Naive thymus-derived CD4-positive, alpha-beta T cell (primary cell): ENCODE measurements around the gene MACF1. TPM values are rescaled to one million over a fixed set of nuclear protein-coding genes. Genes with fewer than 3 reads are reported as not detected.
A peak's percentile ranks its signal among the peaks of the same experiment; 100 is the strongest.
"Not testable (repeated sequence)": the region's sequence is repeated elsewhere in the genome, so short reads cannot be mapped to it uniquely, and the experiment has no call there.

Experiments
- ATAC-seq: fragments of 150-1000 bp; cut with Tn5 transposase; 2 replicates; pipeline ENCODE4 v1.10.0; 2021; ENCODE audit warnings: mild to moderate bottlenecking, moderate library complexity
- CTCF ChIA-PET: fragments of 350-600 bp; sonication (Branson Sonifier 250); formaldehyde crosslinking; loops from one replicate; lab custom pipeline; 2021; ENCODE audit warnings: antibody characterized with exemption; lab: Charles Lee
- POLR2A ChIA-PET: fragments of 350-600 bp; sonication (Branson Sonifier 250); formaldehyde crosslinking; loops from one replicate; lab custom pipeline; 2021; ENCODE audit warnings: antibody characterized with exemption, inconsistent platforms; lab: Charles Lee
- DNase-seq, 9 donors: peaks; one replicate each; pipeline versions ENCODE4 v3.0.0 to v3.0.0-alpha.2; 2020 to 2022; ENCODE audit warnings: mixed read lengths in 1 of 9
- H3K27ac ChIP-seq: one replicate; pipeline ENCODE4 v1.7.0; 2013; ENCODE audit warnings: mild to moderate bottlenecking, low read depth, low read length, moderate library complexity
- H3K27me3 ChIP-seq, 2 donors: one replicate each; pipeline ENCODE4 v1.7.0; 2013; ENCODE audit warnings: low read length in 2 of 2, mild to moderate bottlenecking in 2 of 2, moderate library complexity in 2 of 2; ENCODE audit not compliant: control insufficient read depth in 2 of 2, insufficient read depth in 2 of 2
- H3K36me3 ChIP-seq, 3 experiments: 1 replicate in 2 of 3; 2 replicates in 1 of 3; pipeline ENCODE4 v1.7.0; 2013; ENCODE audit warnings: low read length in 3 of 3, mild to moderate bottlenecking in 3 of 3, moderate library complexity in 1 of 3; ENCODE audit not compliant: insufficient read depth in 3 of 3, control insufficient read depth in 2 of 3
- H3K4me1 ChIP-seq, 2 donors: one replicate each; pipeline ENCODE4 v1.7.0; 2013; ENCODE audit warnings: low read length in 2 of 2, mild to moderate bottlenecking in 2 of 2, moderate library complexity in 1 of 2; ENCODE audit not compliant: control insufficient read depth in 2 of 2, insufficient read depth in 2 of 2
- H3K4me3 ChIP-seq: 2 replicates; pipeline ENCODE4 v1.7.0; 2013; ENCODE audit warnings: mild to moderate bottlenecking, low read length
- H3K9me3 ChIP-seq, 3 experiments: 1 replicate in 2 of 3; 2 replicates in 1 of 3; pipeline ENCODE4 v1.7.0; 2013; ENCODE audit warnings: low read length in 3 of 3; ENCODE audit not compliant: control insufficient read depth in 2 of 3
- H3K27ac Mint-ChIP-seq, 9 donors: one replicate each; pipeline ENCODE4 v1.8.0; 2020 to 2022; ENCODE audit warnings: mixed read lengths in 9 of 9, mild to moderate bottlenecking in 8 of 9, moderate library complexity in 5 of 9, inconsistent platforms in 2 of 9
- H3K27me3 Mint-ChIP-seq, 5 donors: one replicate each; pipeline ENCODE4 v1.8.0; 2021 to 2022; ENCODE audit warnings: mixed read lengths in 5 of 5, mild to moderate bottlenecking in 1 of 5
- H3K36me3 Mint-ChIP-seq, 5 donors: one replicate each; pipeline ENCODE4 v1.8.0; 2020 to 2022; ENCODE audit warnings: mixed read lengths in 5 of 5, mild to moderate bottlenecking in 3 of 5, inconsistent platforms in 1 of 5
- H3K4me1 Mint-ChIP-seq, 7 donors: one replicate each; pipeline ENCODE4 v1.8.0; 2020 to 2022; ENCODE audit warnings: mixed read lengths in 7 of 7, mild to moderate bottlenecking in 3 of 7, inconsistent platforms in 1 of 7
- H3K4me3 Mint-ChIP-seq, 10 donors: one replicate each; pipeline ENCODE4 v1.8.0; 2020 to 2022; ENCODE audit warnings: mild to moderate bottlenecking in 10 of 10, mixed read lengths in 10 of 10, moderate library complexity in 6 of 10, inconsistent platforms in 2 of 10
- H3K9me3 Mint-ChIP-seq, 11 donors: one replicate each; pipeline ENCODE4 v1.8.0; 2020 to 2022; ENCODE audit warnings: mixed read lengths in 11 of 11, mild to moderate bottlenecking in 4 of 11, inconsistent platforms in 1 of 11, moderate library complexity in 1 of 11
- intact Hi-C, 2 donors: fragments of 100-400 bp; cut with micrococcal nuclease; formaldehyde crosslinking; loops; one replicate each; pipeline ENCODE4 v1.15.1; 2023
- polyA plus RNA-seq, 2 donors: library from polyadenylated mRNA; unstranded; fragments of 300-500 nt; fragmentation: Illumina TruSeq; gene quantifications; one replicate each; pipeline ENCODE4 v1.2.3, GENCODE V29; 2021
- total RNA-seq, 6 experiments: library from RNA in 5 of 6; stranded (reverse) in 5 of 6; gene quantifications; 1 replicate in 5 of 6; 2 replicates in 1 of 6; pipeline ENCODE4 v1.2.3 and lab custom pipeline; 2021 to 2026

The MACF1 gene
- total and polyA plus RNA-seq, 7 experiments from 2014 or later, result 21.2 to 409 (median 288) TPM

DNA sequence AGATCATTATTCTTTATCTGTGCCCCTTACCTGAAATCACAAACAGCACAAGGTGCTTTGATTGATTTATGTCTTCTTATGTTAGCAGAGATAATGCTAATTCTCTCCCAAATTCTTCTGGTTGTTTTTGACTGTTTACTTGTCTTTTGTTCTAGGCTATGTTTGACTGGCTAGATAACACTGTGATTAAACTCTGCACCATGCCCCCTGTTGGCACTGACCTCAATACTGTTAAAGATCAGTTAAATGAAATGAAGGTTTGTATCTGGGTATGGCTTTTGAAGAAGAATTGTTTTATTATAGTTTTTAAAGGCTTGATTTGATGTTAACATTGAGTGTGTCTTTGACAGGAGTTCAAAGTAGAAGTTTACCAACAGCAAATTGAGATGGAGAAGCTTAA is 237.3 kb downstream of the MACF1 start:
- no peak overlapping the region for H3K4me3 Mint-ChIP-seq

GRCh38 chr1:39445573-39445972 is 241.1 kb downstream of the MACF1 start:
- Mint-ChIP-seq H3K27ac (peak overlapping the region in 1 of 9 donors; percentile 11), H3K4me1 (peaks cover 0 to under 1% (median 0%) of the 10 kb centered on the region in 7 donors), H3K27me3 (no peaks in the 10 kb centered on the region), H3K36me3 (peaks cover 31 to 56% (median 45%) of the 10 kb centered on the region in 5 donors), H3K4me3 (no peak overlapping the region), H3K9me3 (no peaks in the 10 kb centered on the region)
- ChIA-PET CTCF (no interaction called here), POLR2A (no interaction called here)
- no peak overlapping the region for H3K27ac ChIP-seq
- H3K36me3 ChIP-seq, result peaks cover 46 to 88% (median 77%) of the 10 kb centered on the region in 3 experiments
- H3K4me3 ChIP-seq, result no peak overlapping the region
- H3K4me1 ChIP-seq, result no peaks in the 10 kb centered on the region
- intact Hi-C loops, result no loop called here
- no peaks in the 10 kb centered on the region for H3K27me3 ChIP-seq
- no peaks in the 10 kb centered on the region for H3K9me3 ChIP-seq
- DNase-seq, result no peak
- no peak for ATAC-seq

More for the DNA sequence above, 237.3 kb downstream of the MACF1 start:
- H3K9me3 ChIP-seq, result no peaks in the 10 kb centered on the region
- H3K27me3 Mint-ChIP-seq, result no peaks in the 10 kb centered on the region
- no peaks in the 10 kb centered on the region for H3K27me3 ChIP-seq
- H3K27ac Mint-ChIP-seq, result peak overlapping the region in 1 of 9 donors; percentile 26
- H3K27ac ChIP-seq, result no peak overlapping the region
- intact Hi-C loops, result no loop called here
- H3K4me3 ChIP-seq, result no peak overlapping the region
- H3K4me1 ChIP-seq, result no peaks in the 10 kb centered on the region
- peaks cover 31 to 55% (median 43%) of the 10 kb centered on the region in 5 donors for H3K36me3 Mint-ChIP-seq
- peaks cover 29 to 84% (median 68%) of the 10 kb centered on the region in 3 experiments for H3K36me3 ChIP-seq
- DNase-seq (no peak), ATAC-seq (no peak)
- peaks cover 0 to 1% (median 0%) of the 10 kb centered on the region in 7 donors for H3K4me1 Mint-ChIP-seq
- no peaks in the 10 kb centered on the region for H3K9me3 Mint-ChIP-seq
- CTCF ChIA-PET, result interaction anchor here (1.8 kb wide), 1 partner anchor 17 kb away, joined by 7 read pairs; no protein-coding TSS in a partner anchor
- POLR2A ChIA-PET, result interaction anchor here (1.4 kb wide), 1 partner anchor 10 kb away, joined by 3 read pairs; no protein-coding TSS in a partner anchor

GRCh38 chr1:39446986-39447567 is 242.6 kb downstream of the MACF1 start:
- POLR2A ChIA-PET, result no interaction called here
- no peaks in the 10 kb centered on the region for H3K9me3 Mint-ChIP-seq
- intact Hi-C loops, result no loop called here
- no peaks in the 10 kb centered on the region for H3K27me3 Mint-ChIP-seq
- no peak overlapping the region for H3K27ac ChIP-seq
- peaks cover 0 to 9% (median 0%) of the 10 kb centered on the region in 7 donors for H3K4me1 Mint-ChIP-seq
- ATAC-seq, result no peak
- peaks cover 31 to 58% (median 48%) of the 10 kb centered on the region in 5 donors for H3K36me3 Mint-ChIP-seq
- H3K36me3 ChIP-seq, result peaks cover 52 to 88% (median 76%) of the 10 kb centered on the region in 3 experiments
- H3K27me3 ChIP-seq, result no peaks in the 10 kb centered on the region
- H3K9me3 ChIP-seq, result no peaks in the 10 kb centered on the region
- H3K27ac Mint-ChIP-seq, result no peak overlapping the region
- CTCF ChIA-PET, result interaction anchor here (0.5 kb wide), 1 partner anchor 87 kb away, joined by 5 read pairs; no protein-coding TSS in a partner anchor
- no peak overlapping the region for H3K4me3 ChIP-seq
- no peaks in the 10 kb centered on the region for H3K4me1 ChIP-seq
- no peak overlapping the region for H3K4me3 Mint-ChIP-seq
- no peak for DNase-seq

- intact Hi-C loops, H3K27me3 Mint-ChIP-seq, H3K4me1 ChIP-seq, CTCF ChIA-PET, H3K4me3 Mint-ChIP-seq, POLR2A ChIA-PET, H3K27me3 ChIP-seq, H3K9me3 ChIP-seq, H3K27ac ChIP-seq, H3K9me3 Mint-ChIP-seq, ATAC-seq, H3K27ac Mint-ChIP-seq, H3K4me3 ChIP-seq, DNase-seq: not testable (repeated sequence)
- peaks cover 19 to 54% (median 29%) of the 10 kb centered on the region in 5 donors for H3K36me3 Mint-ChIP-seq
- H3K36me3 ChIP-seq, result peaks cover 57 to 91% (median 83%) of the 10 kb centered on the region in 3 experiments
- H3K4me1 Mint-ChIP-seq, result peaks cover 0 to 16% (median 0%) of the 10 kb centered on the region in 7 donors
Observed at GRCh38 chr1:39450041-39450440, 245.5 kb downstream of the MACF1 start.

- Mint-ChIP-seq H3K27ac (peak overlapping the region in 1 of 9 donors; percentile 52), H3K27me3 (no peaks in the 10 kb centered on the region), H3K4me1 (peaks cover 0 to 16% (median 0%) of the 10 kb centered on the region in 7 donors), H3K9me3 (no peaks in the 10 kb centered on the region), H3K4me3 (no peak overlapping the region), H3K36me3 (peaks cover 14 to 58% (median 30%) of the 10 kb centered on the region in 5 donors)
- Histone ChIP-seq H3K4me1 (no peaks in the 10 kb centered on the region), H3K4me3 (no peak overlapping the region), H3K27ac (no peak overlapping the region), H3K36me3 (peaks cover 57 to 93% (median 84%) of the 10 kb centered on the region in 3 experiments), H3K9me3 (no peaks in the 10 kb centered on the region), H3K27me3 (no peaks in the 10 kb centered on the region)
- CTCF ChIA-PET, result interaction anchor here (0.6 kb wide), 1 partner anchor 350 kb away, joined by 3 read pairs; no protein-coding TSS in a partner anchor
- no peak for ATAC-seq
- POLR2A ChIA-PET, result no interaction called here
- no peak for DNase-seq
- intact Hi-C loops, result no loop called here
Observed at GRCh38 chr1:39450956-39451606, 246.6 kb downstream of the MACF1 start.

DNA sequence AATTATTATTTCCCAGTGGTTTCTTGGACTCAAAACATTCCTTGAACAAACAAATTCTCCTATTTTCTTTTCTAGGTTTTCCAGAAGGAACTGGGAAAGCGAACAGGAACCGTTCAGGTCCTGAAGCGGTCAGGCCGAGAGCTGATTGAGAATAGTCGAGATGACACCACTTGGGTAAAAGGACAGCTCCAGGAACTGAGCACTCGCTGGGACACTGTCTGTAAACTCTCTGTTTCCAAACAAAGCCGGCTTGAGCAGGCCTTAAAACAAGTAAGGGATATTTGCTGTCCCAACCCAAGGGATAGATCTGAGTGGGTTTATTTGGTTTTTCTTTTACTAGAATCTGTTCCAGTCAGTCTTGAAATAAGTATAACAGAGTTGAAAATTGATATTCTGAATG is 247.6 kb downstream of the MACF1 start:
- H3K4me3 ChIP-seq, result no peak overlapping the region
- Mint-ChIP-seq H3K4me1 (peaks cover 0 to 16% (median 0%) of the 10 kb centered on the region in 7 donors), H3K27ac (peak overlapping the region in 1 of 9 donors; percentile 24), H3K36me3 (peaks cover 18 to 65% (median 37%) of the 10 kb centered on the region in 5 donors), H3K4me3 (no peak overlapping the region), H3K9me3 (no peaks in the 10 kb centered on the region), H3K27me3 (no peaks in the 10 kb centered on the region)
- CTCF ChIA-PET, result no interaction called here
- intact Hi-C loops, result no loop called here
- no peaks in the 10 kb centered on the region for H3K4me1 ChIP-seq
- no peaks in the 10 kb centered on the region for H3K9me3 ChIP-seq
- no peak overlapping the region for H3K27ac ChIP-seq
- DNase-seq, result no peak
- ATAC-seq, result no peak
- H3K36me3 ChIP-seq, result peaks cover 58 to 95% (median 86%) of the 10 kb centered on the region in 3 experiments
- POLR2A ChIA-PET, result no interaction called here
- no peaks in the 10 kb centered on the region for H3K27me3 ChIP-seq
